ENCODE results near the gene ARID1A. TPM values are rescaled to one million over a fixed set of nuclear protein-coding genes. Genes with fewer than 3 reads are reported as not detected.

Gene ARID1A
- total and polyA plus RNA-seq, 2 donors (not counting 3 experiments of a cell fraction or from before 2014, with no cell fraction given) = 36.9 to 77.2 TPM

GRCh38 chr1:26719205-26719604 lies 23.4 kb downstream of the ARID1A start:
- Histone ChIP-seq H4K20me1 (replicated peaks; ENCODE audit: control insufficient read depth, extremely low read depth, insufficient read depth, low read length) (no peaks in the 10 kb centered on the region), H3K4me2 (ENCODE audit: insufficient read depth, low read length) (no peak overlapping the region), H3K9me1 (replicated peaks; ENCODE audit: control insufficient read depth, extremely low read depth, insufficient read depth, low read length) (no peaks in the 10 kb centered on the region), H3K4me3 (replicated peaks in 1 of 3; ENCODE audit: insufficient read depth in 1 of 3, low read depth in 1 of 3, low read length in 3 of 3) (no peak overlapping the region), H3K36me3 (ENCODE audit: control insufficient read depth in 2 of 2, extremely low read depth in 1 of 2, insufficient read depth in 2 of 2, low read length in 2 of 2) (peaks cover 0 to 2% of the 10 kb centered on the region in 2 experiments), H3K27me3 (ENCODE audit: control insufficient read depth in 2 of 2, insufficient read depth in 2 of 2, low read length in 2 of 2) (no peaks in the 10 kb centered on the region), H3K27ac (ENCODE audit: insufficient read depth, low read depth, low read length) (no peak overlapping the region), H3K79me2 (ENCODE audit: control insufficient read depth, insufficient read depth, low read length) (peaks cover 88% of the 10 kb centered on the region), H3K9ac (replicated peaks; ENCODE audit: extremely low read depth, insufficient read depth, low read length) (no peak overlapping the region), H3K9me3 (replicated peaks; ENCODE audit: control insufficient read depth, insufficient read depth, low read length) (no peaks in the 10 kb centered on the region), H3K4me1 (ENCODE audit: control insufficient read depth, extremely low read depth, insufficient read depth, low read length) (peaks cover 18% of the 10 kb centered on the region), H2AFZ (ENCODE audit: low read depth, low read length) (no peak overlapping the region)
- FAIRE-seq = no peak
- ChIA-PET CTCF (interaction anchor here (0.6 to 1.2 kb wide), 3 partner anchors 21 to 70 kb away, joined by 3 to 4 read pairs (median 3); no protein-coding TSS in a partner anchor), POLR2A (no interaction called here)
- dilution Hi-C loops (cut with MboI; ENCODE audit: extremely low pct_ligation_motif_present, low sequenced_read_pairs) (no loop called here), intact Hi-C loops (cut with micrococcal nuclease) (no loop called here)
- DNase-seq (ENCODE audit: low read depth, low spot score) = no peak
- BruUV-seq (replicated peaks) = no TSS peak
- TF ChIP-seq GATA2 (IDR thresholded peaks at IDR 0.05; ENCODE audit: insufficient read depth, insufficient read length, low read depth, low read length) = no peak
- TF ChIP-seq EZH2 (IDR thresholded peaks at IDR 0.05; ENCODE audit: borderline replicate concordance, low read depth, low read length, severe bottlenecking) = no peak
- no peak for TF ChIP-seq FOS (IDR thresholded peaks at IDR 0.05; ENCODE audit: borderline replicate concordance, insufficient read depth, low read length)
- TF ChIP-seq POLR2AphosphoS5 (IDR thresholded peaks at IDR 0.05; ENCODE audit: insufficient read depth, low read depth, low read length) = no peak
- TF ChIP-seq CTCF (IDR thresholded peaks at IDR 0.05; ENCODE audit: extremely low read depth in 1 of 2, insufficient read depth in 1 of 2, low read depth in 1 of 2, low read length in 2 of 2) = no peak
- no peak for TF ChIP-seq POLR2A (IDR thresholded peaks at IDR 0.05; ENCODE audit: low read depth, low read length)
